ENCODE data around the gene TAAR5.
"Not testable (repeated sequence)": the region's sequence is repeated elsewhere in the genome, so short reads cannot be mapped to it uniquely, and the experiment has no call there.

The TAAR5 gene

DNA sequence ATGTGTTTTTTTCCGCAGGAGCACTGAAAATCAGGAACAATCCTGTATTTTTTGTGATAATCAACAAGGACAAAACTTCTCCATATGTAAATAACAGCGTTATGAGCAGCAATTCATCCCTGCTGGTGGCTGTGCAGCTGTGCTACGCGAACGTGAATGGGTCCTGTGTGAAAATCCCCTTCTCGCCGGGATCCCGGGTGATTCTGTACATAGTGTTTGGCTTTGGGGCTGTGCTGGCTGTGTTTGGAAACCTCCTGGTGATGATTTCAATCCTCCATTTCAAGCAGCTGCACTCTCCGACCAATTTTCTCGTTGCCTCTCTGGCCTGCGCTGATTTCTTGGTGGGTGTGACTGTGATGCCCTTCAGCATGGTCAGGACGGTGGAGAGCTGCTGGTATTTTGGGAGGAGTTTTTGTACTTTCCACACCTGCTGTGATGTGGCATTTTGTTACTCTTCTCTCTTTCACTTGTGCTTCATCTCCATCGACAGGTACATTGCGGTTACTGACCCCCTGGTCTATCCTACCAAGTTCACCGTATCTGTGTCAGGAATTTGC lies 19.2 kb downstream of the TAAR5 start, which contains the start of gene TAAR6:
Gene TAAR6, plus strand, starts transcription at position 102 of the 557 bp plus-strand sequence. Its CDS starts 0 bp downstream, at position 102.
- DNase-seq (ENCODE audit: low read depth), result no peak

DNA sequence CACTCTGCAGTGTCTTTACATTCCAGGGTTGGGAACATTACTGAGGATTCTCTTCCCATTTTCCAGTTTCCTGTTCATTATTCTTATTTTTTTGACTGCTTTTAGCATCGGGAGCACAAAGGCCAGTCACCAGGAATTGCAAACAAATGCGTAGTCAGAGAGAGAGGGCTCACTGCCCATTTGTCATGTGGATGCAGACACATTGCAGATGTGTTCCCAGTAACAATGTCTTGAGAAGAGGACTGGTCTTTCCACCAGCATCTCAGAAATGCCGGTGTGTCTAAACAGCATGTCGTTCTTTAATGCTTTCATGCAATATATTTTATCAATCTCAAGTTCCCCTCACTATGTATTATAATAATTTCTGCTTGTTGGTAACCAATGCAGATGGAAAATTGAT lies 20.4 kb downstream of the TAAR5 start:
- DNase-seq (ENCODE audit: low read depth), result no peak

DNA sequence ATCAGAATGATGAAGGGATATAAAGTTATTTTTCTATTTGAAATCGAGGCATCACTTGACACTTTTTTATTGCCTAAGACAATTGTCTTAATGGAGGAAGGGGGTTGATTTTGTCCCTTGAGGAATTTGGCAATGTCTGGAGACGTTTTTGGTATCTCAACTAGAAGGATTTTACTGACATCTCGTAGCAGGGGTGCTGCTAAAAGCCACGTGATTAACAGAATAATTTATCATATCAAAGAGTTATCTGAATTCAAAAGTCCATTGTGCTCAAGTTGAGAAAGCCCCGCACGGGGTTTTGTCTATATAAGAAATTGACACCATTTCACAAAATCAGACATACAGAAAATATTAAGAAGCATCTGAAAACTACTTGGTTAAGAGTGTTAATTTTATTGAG lies 20.9 kb downstream of the TAAR5 start:
- no peak for DNase-seq (ENCODE audit: low read depth)

DNA sequence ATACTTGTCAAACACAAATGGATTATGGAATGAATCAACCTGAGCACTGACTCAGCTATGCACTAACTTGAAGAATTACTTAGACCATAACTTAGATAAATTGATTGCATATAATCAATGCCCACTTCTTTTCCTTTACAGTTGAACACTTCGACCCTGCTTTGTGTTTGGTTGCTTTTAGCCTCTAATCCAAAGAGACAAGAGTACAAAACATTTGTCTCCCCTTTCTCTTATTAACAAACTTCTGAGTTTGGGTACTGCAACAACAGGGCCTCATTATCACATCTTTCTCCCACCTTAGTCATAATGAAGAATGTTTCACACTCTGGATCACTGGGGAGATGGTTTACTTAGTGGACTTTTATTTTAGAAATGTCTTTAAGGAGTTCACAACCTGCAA lies 22.0 kb downstream of the TAAR5 start:
- DNase-seq (ENCODE audit: low read depth), result no peak

DNA sequence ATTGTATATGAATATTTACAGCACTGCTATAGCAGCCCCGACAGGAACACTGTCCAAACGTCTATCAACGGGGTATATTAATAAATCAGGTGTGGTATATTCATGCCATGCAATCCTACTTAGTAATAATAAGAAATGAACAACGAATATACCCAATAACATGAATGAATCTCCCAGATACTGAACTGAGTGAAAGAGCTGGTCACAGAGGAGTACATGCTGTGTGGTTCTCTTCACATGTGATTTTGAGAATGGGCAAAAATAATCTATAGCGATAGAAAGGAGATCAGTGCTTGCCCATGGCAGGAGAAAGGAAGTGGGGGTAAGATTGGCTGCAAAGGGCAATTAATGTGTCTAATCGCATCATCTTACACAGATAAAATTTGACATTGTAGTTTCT lies 23.1 kb downstream of the TAAR5 start:
- no peak for DNase-seq (ENCODE audit: low read depth)

DNA sequence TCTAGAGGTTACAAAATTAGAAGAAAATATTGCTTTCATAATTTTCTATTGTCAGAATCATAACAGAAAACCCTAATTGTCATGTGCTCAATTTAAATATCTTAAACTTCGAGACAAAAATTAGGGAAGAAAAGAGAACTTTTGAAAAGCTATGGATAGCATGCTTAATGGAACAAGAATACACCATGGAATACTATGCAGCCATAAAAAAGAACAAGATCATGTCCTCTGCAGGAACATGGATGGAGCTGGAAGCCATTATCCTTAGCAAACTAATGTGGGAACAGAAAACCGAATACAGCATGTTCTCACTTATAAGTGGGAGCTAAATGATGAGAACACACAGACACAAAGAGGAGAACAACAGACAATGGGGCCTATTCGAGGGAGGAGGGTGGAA lies 29.5 kb downstream of the TAAR5 start:
- DNase-seq (ENCODE audit: low read depth), result not testable (repeated sequence)

DNA sequence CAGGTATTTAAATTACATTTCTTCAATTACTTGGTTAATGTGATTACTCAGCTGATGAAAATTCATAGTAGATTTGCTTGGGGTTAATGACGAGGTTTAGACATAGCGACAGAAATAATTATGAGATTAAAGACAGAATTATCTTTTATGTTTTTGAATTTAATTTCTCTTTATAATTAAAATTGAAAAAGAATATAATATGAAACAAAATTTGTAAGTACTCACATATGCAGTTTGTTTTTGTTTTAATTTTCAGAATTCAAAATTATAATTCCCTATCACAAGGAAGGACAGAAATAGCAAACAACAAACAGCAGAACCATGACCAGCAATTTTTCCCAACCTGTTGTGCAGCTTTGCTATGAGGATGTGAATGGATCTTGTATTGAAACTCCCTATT lies 37.2 kb downstream of the TAAR5 start, which contains the start of gene TAAR8:
Gene TAAR8, plus strand, starts transcription at position 301 of the 400 bp plus-strand sequence. Its CDS starts 21 bp downstream, at position 322.
- no peak for DNase-seq (ENCODE audit: low read depth)

DNA sequence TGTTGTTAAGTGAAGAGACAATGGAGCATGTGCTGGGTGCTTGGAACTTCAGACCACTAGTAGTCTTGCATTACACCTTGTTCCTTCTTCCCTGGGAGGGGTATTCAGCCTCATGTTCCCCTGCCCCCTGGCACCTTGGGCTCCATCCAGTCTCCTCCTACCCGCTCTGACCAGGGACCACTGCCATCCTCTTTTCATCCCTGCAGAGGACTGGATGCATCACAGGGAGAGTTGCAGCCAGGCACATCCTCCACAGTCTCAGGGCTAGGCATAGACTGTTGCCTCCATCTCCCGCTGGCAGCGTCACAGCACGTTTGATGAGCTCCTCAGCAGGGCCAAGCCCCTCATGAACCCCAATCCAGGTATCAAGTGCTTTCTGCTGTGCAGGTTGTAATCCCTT lies 38.3 kb downstream of the TAAR5 start:
- no peak for DNase-seq (ENCODE audit: low read depth)

DNA sequence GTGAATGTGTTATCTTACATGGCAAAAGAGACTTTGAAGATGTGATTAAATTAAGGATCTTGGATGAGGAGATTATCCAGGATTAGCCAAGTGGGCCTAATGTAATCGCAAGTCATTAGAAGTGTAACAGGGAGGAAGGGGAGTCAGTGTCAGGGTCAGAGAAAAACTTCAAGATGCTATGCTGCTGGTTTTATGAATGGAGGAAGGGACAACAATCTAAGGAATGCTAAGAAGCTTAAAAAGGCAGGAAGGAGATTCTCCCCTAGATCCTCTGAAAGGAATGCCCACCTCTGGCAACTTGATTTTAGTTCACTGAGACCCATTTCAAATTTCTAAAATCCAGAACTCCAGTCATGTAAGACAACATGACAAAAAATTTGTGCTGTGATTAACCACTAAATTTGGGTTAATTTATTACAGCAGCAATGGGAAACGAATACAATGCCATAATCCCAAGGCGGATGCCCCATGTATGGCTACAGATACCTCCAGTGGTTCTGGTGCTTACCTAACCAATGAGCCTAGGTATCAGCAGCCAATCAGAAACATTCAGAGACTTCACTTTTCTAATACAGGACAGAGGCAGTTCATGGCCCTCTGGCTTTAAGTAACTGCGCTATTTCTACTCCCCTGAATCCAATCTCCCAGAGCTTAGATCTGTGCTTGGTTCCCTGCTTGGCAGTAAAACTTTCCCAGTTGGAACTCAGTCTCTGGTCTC lies 40.6 kb downstream of the TAAR5 start:
- no peak for DNase-seq (ENCODE audit: low read depth)

DNA sequence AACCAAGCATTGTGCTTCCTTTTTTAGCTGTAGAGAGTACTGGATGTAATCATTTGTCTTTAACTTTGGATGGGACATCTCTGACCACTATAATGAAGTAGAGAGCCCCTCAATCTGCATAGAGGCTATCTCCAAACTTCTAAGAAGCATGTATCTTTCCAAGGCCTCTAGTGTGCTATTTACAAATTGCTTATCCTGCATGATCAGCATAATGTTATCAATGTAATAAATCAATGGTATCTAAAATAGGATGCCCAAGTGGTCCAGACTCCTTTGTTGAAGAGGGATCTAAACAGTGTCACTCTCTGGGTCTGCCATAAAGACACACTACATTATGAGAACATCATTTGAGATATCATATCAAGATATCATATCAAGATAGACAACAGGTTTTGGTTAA lies 44.7 kb downstream of the TAAR5 start:
- no peak for DNase-seq (ENCODE audit: low read depth)
